PC-9 (cell line): Measurements from ENCODE around the gene TNFRSF8.

Experiments used
- CTCF ChIP-seq: fragments of 200-600 bp; sonication (generic); conservative IDR thresholded peaks from 2 replicates; pipeline ENCODE4 v1.6.1; 2017; ENCODE audit warnings: mixed run types, antibody characterized with exemption, mild to moderate bottlenecking, moderate library complexity
- EZH2 ChIP-seq: fragments of 200-600 bp; sonication (generic); IDR thresholded peaks from 2 replicates; pipeline ENCODE4 v1.8.0; 2017; ENCODE audit warnings: antibody characterized with exemption, low read depth

DNA sequence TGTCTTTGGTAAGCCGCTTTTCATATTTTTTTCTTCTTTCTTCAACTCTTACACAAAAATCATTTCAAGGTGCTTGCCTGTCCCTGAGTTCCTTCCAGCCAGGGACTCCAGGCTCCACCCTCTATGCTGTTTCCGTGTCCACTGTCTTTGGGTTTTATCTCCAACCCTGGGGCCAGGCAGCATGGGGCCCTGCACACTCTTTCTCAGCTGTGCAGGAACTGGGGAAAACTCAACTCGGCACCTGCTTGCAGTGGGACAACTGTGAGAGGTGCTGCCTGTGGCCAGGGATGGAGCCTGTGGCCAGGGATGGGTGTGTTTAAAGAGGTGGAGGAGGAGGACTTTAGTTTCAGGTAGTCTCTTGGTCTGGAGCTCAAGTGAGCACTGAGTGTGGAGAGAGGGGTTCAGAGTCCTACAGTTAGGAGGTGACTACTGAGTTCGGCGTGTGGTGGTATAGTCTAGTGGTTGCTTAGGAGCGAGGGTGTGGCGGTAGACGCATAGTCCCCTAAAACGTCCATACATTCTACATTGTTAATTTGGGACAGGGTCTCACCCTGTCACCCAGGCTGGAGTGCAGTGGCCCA, 13.4 kb downstream of the TNFRSF8 start:
- TF ChIP-seq CTCF (no peak), EZH2 (no peak)
